T-helper 2 cell treated with Interferon-gamma antibody and Interleukin-4, amounts not matched to agents 5 μg/mL and 100 μg/mL, for 36 hours (primary cell): ENCODE results near the gene NUDCD3.

Source experiments
- DNase-seq: peaks from one replicate; pipeline ENCODE4 v3.0.0; 2021; ENCODE audit warnings: low spot score
- H3K27ac Mint-ChIP-seq: one replicate; pipeline ENCODE4 v1.8.0; 2021; ENCODE audit warnings: mild to moderate bottlenecking, mixed read lengths
- H3K27me3 Mint-ChIP-seq: one replicate; pipeline ENCODE4 v1.8.0; 2021; ENCODE audit warnings: low read depth, mixed read lengths
- H3K36me3 Mint-ChIP-seq: one replicate; pipeline ENCODE4 v1.8.0; 2021; ENCODE audit warnings: low read depth, mixed read lengths
- H3K4me1 Mint-ChIP-seq: one replicate; pipeline ENCODE4 v1.8.0; 2021; ENCODE audit warnings: low read depth, mixed read lengths
- H3K4me3 Mint-ChIP-seq: one replicate; pipeline ENCODE4 v1.8.0; 2022; ENCODE audit warnings: mild to moderate bottlenecking, moderate library complexity, mixed read lengths
- H3K9me3 Mint-ChIP-seq: one replicate; pipeline ENCODE4 v1.8.0; 2021; ENCODE audit warnings: mixed read lengths

NUDCD3 gene

GRCh38 chr7:44482502-44483485 is 7.7 kb downstream of the NUDCD3 start:
- no peak for DNase-seq
- Mint-ChIP-seq H3K27ac (no peak overlapping the region), H3K36me3 (peaks cover 71% of the 10 kb centered on the region), H3K27me3 (no peaks in the 10 kb centered on the region), H3K4me3 (no peak overlapping the region), H3K9me3 (peaks cover 22% of the 10 kb centered on the region), H3K4me1 (peaks cover 32% of the 10 kb centered on the region)

- DNase-seq, result no peak
- Mint-ChIP-seq H3K36me3 (peaks cover 57% of the 10 kb centered on the region), H3K27ac (no peak overlapping the region), H3K27me3 (no peaks in the 10 kb centered on the region), H3K9me3 (peaks cover 11% of the 10 kb centered on the region), H3K4me3 (no peak overlapping the region), H3K4me1 (peaks cover 14% of the 10 kb centered on the region)
These were observed 12.5 kb downstream of the NUDCD3 start for GRCh38 chr7:44477938-44478337.

- H3K4me1 Mint-ChIP-seq, result peaks cover 10% of the 10 kb centered on the region
- peaks cover 4% of the 10 kb centered on the region for H3K9me3 Mint-ChIP-seq
- peaks cover 50% of the 10 kb centered on the region for H3K36me3 Mint-ChIP-seq
- no peak overlapping the region for H3K27ac Mint-ChIP-seq
- no peaks in the 10 kb centered on the region for H3K27me3 Mint-ChIP-seq
- DNase-seq, result peak; percentile 45
- no peak overlapping the region for H3K4me3 Mint-ChIP-seq
These were observed 13.2 kb downstream of the NUDCD3 start for GRCh38 chr7:44477063-44477830.

- Mint-ChIP-seq H3K27ac (no peak overlapping the region), H3K27me3 (no peaks in the 10 kb centered on the region), H3K4me3 (no peak overlapping the region), H3K36me3 (peaks cover 53% of the 10 kb centered on the region), H3K4me1 (peaks cover 10% of the 10 kb centered on the region), H3K9me3 (peaks cover 4% of the 10 kb centered on the region)
- no peak for DNase-seq
These were observed 14.1 kb downstream of the NUDCD3 start for GRCh38 chr7:44476313-44476712.

GRCh38 chr7:44473295-44473694 is 17.2 kb downstream of the NUDCD3 start:
- Mint-ChIP-seq H3K36me3 (peaks cover 41% of the 10 kb centered on the region), H3K27me3 (no peaks in the 10 kb centered on the region), H3K9me3 (no peaks in the 10 kb centered on the region), H3K4me3 (no peak overlapping the region), H3K4me1 (peaks cover 12% of the 10 kb centered on the region), H3K27ac (no peak overlapping the region)
- no peak for DNase-seq

GRCh38 chr7:44472843-44473242 is 17.6 kb downstream of the NUDCD3 start:
- Mint-ChIP-seq H3K36me3 (peaks cover 43% of the 10 kb centered on the region), H3K9me3 (no peaks in the 10 kb centered on the region), H3K27me3 (no peaks in the 10 kb centered on the region), H3K27ac (no peak overlapping the region), H3K4me1 (peaks cover 12% of the 10 kb centered on the region), H3K4me3 (no peak overlapping the region)
- no peak for DNase-seq

GRCh38 chr7:44471850-44472249 is 18.6 kb downstream of the NUDCD3 start:
- DNase-seq, result no peak
- Mint-ChIP-seq H3K4me1 (peaks cover 14% of the 10 kb centered on the region), H3K36me3 (peaks cover 46% of the 10 kb centered on the region), H3K27ac (no peak overlapping the region), H3K4me3 (no peak overlapping the region), H3K9me3 (no peaks in the 10 kb centered on the region), H3K27me3 (no peaks in the 10 kb centered on the region)

- H3K9me3 Mint-ChIP-seq, result no peaks in the 10 kb centered on the region
- peaks cover 15% of the 10 kb centered on the region for H3K4me1 Mint-ChIP-seq
- DNase-seq, result no peak
- H3K4me3 Mint-ChIP-seq, result no peak overlapping the region
- no peaks in the 10 kb centered on the region for H3K27me3 Mint-ChIP-seq
- no peak overlapping the region for H3K27ac Mint-ChIP-seq
- peaks cover 43% of the 10 kb centered on the region for H3K36me3 Mint-ChIP-seq
These were observed 19.0 kb downstream of the NUDCD3 start for GRCh38 chr7:44471436-44471835.

GRCh38 chr7:44470628-44471245 is 19.7 kb downstream of the NUDCD3 start:
- Mint-ChIP-seq H3K36me3 (peaks cover 40% of the 10 kb centered on the region), H3K4me1 (peaks cover 18% of the 10 kb centered on the region), H3K4me3 (no peak overlapping the region), H3K27ac (no peak overlapping the region), H3K9me3 (no peaks in the 10 kb centered on the region), H3K27me3 (no peaks in the 10 kb centered on the region)
- no peak for DNase-seq

- Mint-ChIP-seq H3K9me3 (no peaks in the 10 kb centered on the region), H3K27me3 (no peaks in the 10 kb centered on the region), H3K4me3 (no peak overlapping the region), H3K36me3 (peaks cover 37% of the 10 kb centered on the region), H3K4me1 (peaks cover 18% of the 10 kb centered on the region), H3K27ac (no peak overlapping the region)
- no peak for DNase-seq
These were observed 20.4 kb downstream of the NUDCD3 start for GRCh38 chr7:44470135-44470479.

- Mint-ChIP-seq H3K4me1 (peaks cover 18% of the 10 kb centered on the region), H3K4me3 (no peak overlapping the region), H3K27me3 (no peaks in the 10 kb centered on the region), H3K9me3 (no peaks in the 10 kb centered on the region), H3K36me3 (peaks cover 38% of the 10 kb centered on the region), H3K27ac (no peak overlapping the region)
- DNase-seq, result no peak
These were observed 20.9 kb downstream of the NUDCD3 start for GRCh38 chr7:44469461-44470134.

GRCh38 chr7:44467217-44467548 is 23.3 kb downstream of the NUDCD3 start:
- H3K27ac Mint-ChIP-seq, result no peak overlapping the region

GRCh38 chr7:44466300-44467216 is 23.9 kb downstream of the NUDCD3 start:
- H3K9me3 Mint-ChIP-seq, result no peaks in the 10 kb centered on the region
- no peak overlapping the region for H3K27ac Mint-ChIP-seq
- peaks cover 34% of the 10 kb centered on the region for H3K36me3 Mint-ChIP-seq
- DNase-seq, result no peak
- peaks cover 33% of the 10 kb centered on the region for H3K4me1 Mint-ChIP-seq
- no peak overlapping the region for H3K4me3 Mint-ChIP-seq
- no peaks in the 10 kb centered on the region for H3K27me3 Mint-ChIP-seq

More at GRCh38 chr7:44467217-44467548, 23.3 kb downstream of the NUDCD3 start:
- peaks cover 38% of the 10 kb centered on the region for H3K36me3 Mint-ChIP-seq
- no peaks in the 10 kb centered on the region for H3K27me3 Mint-ChIP-seq
- no peak overlapping the region for H3K4me3 Mint-ChIP-seq
- peaks cover 28% of the 10 kb centered on the region for H3K4me1 Mint-ChIP-seq
- H3K9me3 Mint-ChIP-seq, result no peaks in the 10 kb centered on the region
- no peak for DNase-seq
